22Rv1 (cell line): ENCODE results near the gene PAPLN.

Experiments used
- ZFX ChIP-seq: fragments of 450-650 bp; IDR thresholded peaks from 2 replicates; pipeline ENCODE4 v1.6.1; 2017; ENCODE audit warnings: antibody characterized with exemption, borderline replicate concordance
- TF ChIP-seq, protein P1 (sequence below): fragments of 450-650 bp; IDR thresholded peaks from 2 replicates; pipeline ENCODE4 v1.5.1; 2017; ENCODE audit warnings: mild to moderate bottlenecking

DNA sequence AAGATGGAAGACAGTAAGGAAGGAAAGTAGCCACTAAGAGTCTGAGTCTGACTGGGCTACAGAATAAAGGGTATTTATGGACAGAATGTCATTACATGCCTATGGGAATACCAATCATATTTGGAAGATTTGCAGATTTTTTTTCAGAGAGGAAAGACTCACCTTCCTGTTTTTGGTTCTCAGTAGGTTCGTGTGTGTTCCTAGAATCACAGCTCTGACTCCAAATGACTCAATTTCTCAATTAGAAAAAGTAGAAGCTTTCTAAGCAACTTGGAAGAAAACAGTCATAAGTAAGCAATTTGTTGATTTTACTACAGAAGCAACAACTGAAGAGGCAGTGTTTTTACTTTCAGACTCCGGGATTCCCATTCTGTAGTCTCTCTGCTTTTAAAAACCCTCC is 15.4 kb upstream of the PAPLN start:
- TF ChIP-seq, protein P1, sequence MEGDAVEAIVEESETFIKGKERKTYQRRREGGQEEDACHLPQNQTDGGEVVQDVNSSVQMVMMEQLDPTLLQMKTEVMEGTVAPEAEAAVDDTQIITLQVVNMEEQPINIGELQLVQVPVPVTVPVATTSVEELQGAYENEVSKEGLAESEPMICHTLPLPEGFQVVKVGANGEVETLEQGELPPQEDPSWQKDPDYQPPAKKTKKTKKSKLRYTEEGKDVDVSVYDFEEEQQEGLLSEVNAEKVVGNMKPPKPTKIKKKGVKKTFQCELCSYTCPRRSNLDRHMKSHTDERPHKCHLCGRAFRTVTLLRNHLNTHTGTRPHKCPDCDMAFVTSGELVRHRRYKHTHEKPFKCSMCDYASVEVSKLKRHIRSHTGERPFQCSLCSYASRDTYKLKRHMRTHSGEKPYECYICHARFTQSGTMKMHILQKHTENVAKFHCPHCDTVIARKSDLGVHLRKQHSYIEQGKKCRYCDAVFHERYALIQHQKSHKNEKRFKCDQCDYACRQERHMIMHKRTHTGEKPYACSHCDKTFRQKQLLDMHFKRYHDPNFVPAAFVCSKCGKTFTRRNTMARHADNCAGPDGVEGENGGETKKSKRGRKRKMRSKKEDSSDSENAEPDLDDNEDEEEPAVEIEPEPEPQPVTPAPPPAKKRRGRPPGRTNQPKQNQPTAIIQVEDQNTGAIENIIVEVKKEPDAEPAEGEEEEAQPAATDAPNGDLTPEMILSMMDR, result no peak
- no peak for TF ChIP-seq ZFX
